HUDEP-2 (cell line): Measurements from ENCODE around the gene GGA3.
A peak's percentile ranks its signal among the peaks of the same experiment; 100 is the strongest.
"Not testable (repeated sequence)": the region's sequence is repeated elsewhere in the genome, so short reads cannot be mapped to it uniquely, and the experiment has no call there.

ENCODE experiments used
- DNase-seq, 76 experiments: peaks; one replicate each; lab custom pipeline; 2025; ENCODE audit not compliant: unreplicated experiment in 76 of 76; lab: John Stamatoyannopoulos, UW

GGA3 gene

DNA sequence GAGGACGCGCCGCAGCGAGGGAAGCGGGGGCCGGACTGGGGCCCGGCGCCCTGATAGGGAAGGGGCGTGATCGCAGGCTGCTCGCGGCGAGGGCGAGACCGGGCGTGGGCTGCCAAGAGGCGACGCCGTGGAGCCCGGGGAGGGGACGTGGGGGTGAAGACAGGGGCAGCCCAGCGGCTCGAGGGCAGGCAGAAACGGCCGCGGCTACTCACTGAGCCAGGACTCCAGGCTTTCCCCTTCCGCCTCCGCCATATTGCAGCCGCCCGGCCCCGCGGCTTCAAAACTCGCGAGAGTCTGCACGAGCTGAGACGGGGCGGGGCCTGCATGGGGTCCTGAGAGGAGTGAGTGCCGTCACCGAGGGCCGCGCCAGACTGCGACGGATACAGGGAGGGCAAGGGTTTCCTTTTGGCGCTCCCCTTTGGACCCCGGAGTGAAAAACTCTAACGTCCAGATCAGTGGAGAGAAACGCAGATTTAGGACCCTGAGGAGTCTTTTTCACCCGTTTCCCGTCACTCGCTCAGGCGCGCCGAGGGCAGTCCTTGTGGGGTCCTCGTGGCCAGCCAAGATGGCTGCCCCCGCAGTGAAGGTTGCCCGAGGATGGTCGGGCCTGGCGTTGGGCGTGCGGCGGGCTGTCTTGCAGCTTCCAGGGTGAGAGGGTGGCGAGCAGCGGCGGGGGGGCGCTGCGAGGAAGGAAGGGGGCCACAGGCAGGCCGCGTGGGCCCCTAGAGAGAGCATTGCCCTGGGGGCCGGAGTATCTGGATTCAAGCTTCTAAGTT is at the start of gene GGA3, which contains the start of gene MRPS7:
Gene GGA3, minus strand, starts transcription at position 271 of the 776 bp plus-strand sequence. Its CDS starts 19 bp downstream, at position 252.
Gene MRPS7, plus strand, starts transcription at position 544 of the 776 bp plus-strand sequence. Its CDS starts 22 bp downstream, at position 566.
- peak in 75 of 76 experiments; percentile 46 to 96 (median 88) for DNase-seq

GRCh38 chr17:75308732-75309629 is 47.6 kb upstream of the GGA3 start:
- no peak for DNase-seq

DNA sequence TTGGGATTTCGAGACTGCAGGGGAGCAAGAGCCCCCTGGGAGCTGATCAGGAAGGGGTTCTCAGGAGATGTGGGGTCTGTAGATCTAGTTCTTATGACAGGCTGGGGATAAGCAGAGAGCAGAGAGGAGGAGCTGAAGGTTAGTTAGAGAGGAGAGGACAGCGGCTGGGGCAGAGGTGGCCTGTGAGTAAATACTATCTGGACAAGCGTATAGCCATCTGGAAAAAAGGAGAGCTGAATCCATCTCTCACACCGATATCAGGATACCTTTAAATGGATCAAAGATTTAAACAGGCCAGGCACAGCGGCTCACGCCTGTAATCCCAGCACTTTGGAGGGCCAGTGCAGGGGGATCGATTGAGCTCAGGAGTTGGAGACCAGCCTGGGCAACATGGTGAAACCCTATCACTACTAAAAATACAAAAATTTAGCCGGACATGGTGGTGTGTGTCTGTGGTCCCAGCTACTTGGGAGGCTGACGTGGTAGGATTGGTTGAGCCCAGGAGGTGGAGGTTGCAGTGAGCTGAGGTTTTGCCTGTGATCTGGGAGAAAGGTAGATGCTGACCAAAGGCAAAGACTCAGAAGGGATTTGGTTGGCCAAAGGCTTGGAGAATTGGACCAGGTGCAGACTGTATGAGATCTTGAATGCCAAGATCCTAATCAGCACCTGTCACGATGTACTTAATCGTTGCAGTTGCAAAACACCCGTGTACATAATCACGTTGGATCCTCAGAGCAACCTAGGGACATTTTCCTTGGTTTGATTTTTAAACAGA is 46.7 kb upstream of the GGA3 start:
- no peak for DNase-seq

GRCh38 chr17:75301502-75302206 is 40.2 kb upstream of the GGA3 start:
- DNase-seq = no peak

DNA sequence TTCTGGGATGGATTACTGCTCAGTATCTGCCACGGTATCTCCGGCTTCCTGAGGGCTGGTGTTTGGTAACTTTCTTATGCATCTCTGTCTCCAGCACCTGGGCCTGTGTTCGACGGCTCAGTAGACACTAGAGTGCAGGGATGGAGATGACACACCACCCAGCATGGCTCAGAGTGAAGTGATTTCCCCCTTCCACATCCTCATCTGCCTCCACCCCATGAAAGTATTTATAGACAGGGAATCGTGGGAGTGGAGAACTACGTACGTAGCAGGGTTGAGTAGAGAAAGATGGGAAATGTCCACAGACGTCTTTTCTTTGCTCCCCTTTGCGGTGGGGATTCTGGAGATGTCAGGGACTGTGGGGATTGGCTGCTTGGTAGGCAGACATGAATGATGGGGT is 39.6 kb upstream of the GGA3 start:
- no peak for DNase-seq

DNA sequence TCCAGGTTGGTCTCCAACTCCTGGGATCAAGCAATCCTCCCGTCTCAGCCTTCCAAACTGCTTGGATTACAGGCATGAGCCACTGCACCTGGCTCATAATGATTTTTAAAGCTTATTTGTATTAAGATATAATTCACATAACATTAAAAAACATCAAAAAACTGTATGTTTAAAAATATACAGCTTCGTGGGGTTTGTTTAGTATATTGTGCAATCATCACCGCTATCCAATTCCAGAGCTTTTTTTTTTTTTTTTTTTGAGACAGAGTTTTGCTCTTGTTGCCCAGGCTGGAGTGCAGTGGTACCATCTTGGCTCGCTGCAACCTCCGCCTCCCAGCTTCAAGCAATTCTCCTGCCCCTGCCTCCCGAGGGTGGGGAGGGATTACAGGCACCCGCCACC is 38.9 kb upstream of the GGA3 start:
- no peak for DNase-seq

GRCh38 chr17:75295201-75296158 is 34.1 kb upstream of the GGA3 start:
- no peak for DNase-seq

- not testable (repeated sequence) for DNase-seq
These were observed 31.5 kb upstream of the GGA3 start for GRCh38 chr17:75292810-75293448.

DNA sequence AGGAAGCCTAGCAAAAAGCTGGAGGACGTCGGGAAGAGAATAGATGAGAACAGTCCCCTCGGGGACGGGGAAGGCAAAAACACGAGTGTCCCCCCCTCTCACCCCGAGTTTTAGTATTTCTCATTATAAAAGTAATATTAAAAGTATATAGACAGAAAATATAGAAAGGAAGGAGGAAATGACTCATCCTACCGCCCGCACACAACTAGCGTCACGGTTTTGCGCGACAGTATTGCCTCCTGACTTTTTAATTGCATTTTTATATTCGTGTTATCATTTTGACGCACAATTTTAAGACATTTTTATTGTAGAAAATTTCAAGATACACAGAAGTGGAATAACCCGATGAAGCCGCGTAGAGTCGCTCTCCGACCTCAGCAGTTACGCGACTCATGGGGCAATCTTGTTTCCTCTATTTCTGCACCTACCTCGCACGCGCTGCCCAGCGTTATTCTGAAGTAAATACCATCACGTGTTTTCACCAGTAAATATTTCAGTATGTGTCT is 28.5 kb upstream of the GGA3 start:
- peak in 54 of 76 experiments; percentile 13 to 74 (median 42) for DNase-seq

DNA sequence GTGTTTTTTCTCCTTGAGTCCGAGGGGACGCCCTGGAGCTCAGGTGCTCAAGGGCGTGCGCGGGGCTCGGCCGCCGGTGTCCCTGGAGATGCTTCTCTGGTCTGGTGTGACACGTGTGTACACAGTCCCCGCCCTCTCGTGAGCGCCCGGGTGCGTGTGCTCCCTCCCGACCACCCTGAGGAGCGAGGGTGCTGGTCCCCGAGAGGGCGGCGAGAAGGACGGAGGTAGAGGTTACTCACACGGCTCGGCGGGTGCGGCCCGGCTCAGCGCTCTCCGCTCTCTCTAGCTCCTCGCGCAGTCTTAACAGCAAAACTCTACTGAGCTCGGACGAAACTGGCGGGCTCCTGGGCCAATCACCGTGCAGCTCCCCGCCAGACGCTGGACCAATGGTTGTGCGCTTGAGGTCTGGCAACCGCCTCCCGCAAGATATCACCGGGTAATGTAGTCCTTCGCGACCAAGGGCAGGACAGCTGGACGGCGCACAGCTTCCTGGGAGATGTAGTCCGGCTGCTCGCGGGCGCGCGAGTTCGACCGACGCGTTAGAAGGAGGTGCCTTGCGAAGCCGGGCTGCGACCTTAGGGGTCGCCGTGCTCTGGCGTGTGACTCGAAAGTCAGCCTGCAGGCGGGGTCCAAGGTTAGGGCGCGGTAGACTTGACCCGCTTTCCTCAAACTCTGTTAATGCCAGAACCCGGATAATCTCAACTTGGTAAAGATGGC is 27.9 kb upstream of the GGA3 start, which contains the start of gene SLC25A19:
Gene SLC25A19, minus strand, starts transcription at position 319 of the 717 bp plus-strand sequence. CDS start 2,669 bp downstream, outside the sequence.
- peak in 75 of 76 experiments; percentile 37 to 99 (median 97) for DNase-seq

DNA sequence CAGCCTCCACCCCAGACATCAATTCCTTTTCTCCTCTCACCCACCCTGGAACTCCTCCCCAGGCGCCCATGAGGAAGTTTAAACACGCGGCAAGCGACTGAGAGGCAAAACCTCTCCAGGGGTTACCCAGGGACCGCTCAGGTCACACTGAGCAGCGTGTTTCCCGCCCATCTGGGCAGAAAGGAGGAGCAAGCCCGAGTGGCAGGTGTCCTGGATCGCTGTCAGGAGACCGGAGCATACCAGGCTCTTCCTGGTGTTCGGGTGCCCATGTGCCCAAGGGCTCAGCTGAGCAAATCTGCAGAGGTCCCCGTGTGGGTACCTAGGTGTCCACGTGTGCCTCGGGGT is 27.3 kb upstream of the GGA3 start:
- peak in 45 of 76 experiments; percentile 11 to 62 (median 32) for DNase-seq

GRCh38 chr17:75288359-75288758 is 27.0 kb upstream of the GGA3 start:
- no peak for DNase-seq

DNA sequence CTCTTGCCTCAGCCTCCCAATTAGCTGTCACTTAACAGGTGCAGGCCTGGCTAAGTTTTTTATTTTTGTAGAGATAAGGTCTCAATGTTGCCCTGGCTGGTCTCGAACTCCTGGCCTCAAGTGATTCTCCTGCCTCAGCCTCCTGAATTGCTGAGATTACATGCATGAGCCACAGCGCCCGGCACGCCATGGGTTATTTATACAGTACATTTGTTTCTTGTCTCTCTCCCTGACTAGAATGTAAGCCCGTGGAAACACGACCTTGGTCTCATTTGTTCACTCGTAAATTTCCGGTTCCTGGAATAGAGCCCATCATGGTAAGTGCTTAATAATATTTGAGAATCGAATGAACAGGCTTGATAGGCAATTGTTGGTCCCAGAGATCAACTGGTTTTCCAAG is 25.8 kb upstream of the GGA3 start:
- no peak for DNase-seq

DNA sequence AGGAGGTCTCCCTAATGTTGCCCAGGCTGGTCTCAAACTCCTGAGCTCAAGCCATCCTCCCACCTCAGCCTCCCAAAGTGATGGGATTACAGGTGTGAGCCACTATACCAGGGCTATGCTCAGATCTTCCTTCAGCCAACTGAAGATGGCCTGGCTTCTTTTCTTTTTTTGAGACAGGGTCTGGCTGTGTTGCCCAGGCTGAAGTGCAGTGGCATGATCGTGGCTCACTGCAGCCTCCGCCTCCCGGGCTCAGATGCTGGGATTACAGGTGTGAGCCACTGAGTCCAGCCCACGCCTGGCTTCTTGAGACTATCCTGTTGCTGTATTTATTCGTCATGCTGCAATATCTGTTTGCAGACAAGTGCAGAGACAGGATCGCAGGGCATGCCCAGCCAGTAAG is 23.7 kb upstream of the GGA3 start:
- DNase-seq = no peak

- not testable (repeated sequence) for DNase-seq
These were observed 18.8 kb upstream of the GGA3 start for GRCh38 chr17:75280189-75280588.

DNA sequence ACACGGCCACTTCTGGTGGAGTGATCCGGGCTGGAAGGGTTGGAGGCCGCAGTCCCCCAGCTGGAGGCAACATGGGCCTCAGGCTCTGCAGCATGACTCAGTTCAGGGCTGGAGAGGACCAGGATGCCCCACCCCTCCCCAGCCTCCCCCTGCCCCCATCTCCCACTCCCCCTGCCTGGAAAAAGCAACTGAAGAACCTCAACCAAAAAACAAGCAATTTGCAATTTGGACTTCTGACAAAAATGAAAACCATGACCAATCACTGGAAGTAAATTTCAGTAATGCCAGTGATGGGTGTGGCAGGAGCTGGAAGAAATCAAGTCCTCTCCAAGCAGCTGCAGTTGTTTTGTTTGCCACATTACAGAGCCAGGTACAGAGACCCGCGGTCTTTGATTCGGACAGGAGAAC is 16.3 kb upstream of the GGA3 start:
- DNase-seq = no peak

DNA sequence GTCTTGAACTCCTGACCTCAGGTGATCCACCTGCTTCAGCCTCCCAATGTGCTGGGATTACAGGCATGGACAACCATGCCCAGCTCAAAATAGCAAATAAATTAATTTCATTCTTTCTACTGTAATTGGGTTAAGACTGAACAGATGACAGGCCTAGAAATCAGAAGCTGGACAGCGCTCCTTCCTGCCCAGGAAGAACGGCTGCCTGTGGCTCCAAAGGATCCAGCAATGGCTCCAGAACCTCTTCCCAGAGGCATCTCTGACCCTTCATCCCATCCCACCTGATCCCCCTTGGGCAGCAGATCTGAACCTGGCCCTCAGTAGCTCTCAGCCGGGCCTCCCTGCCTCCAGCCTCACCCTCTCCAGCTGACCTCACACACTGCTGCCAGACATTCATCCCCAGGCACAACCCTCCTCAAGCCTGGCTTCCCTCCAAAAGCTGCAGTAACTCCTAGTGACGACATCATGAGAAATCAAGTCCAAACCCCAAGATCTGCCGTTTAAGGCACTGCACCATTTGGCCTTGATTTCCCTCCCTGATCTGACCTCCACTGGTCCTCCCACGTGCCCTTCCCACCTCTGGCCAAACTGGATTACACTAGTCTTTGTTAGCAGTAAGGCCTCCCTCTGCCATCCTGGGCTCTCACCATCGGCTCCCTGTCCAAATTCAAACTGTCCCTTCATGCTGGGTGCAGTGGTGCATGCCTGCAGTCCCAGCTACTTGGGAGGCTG is 12.7 kb upstream of the GGA3 start:
- DNase-seq = peak in 63 of 76 experiments; percentile 10 to 84 (median 52)
